Prostate gland (tissue), 2 donors: ENCODE data around the gene IL12RB1.

Experiments
- POLR2AphosphoS5 ChIP-seq: sonication (generic); formaldehyde crosslinking; IDR thresholded peaks from one replicate; pipeline ENCODE4 v1.6.1; 2017; ENCODE audit warnings: antibody characterized with exemption
- TF ChIP-seq, protein P1 (sequence below), 4 experiments: fragments of 200-600 bp in 2 of 4; fragments of 450-650 bp in 2 of 4; sonication (generic) in 2 of 4; IDR thresholded peaks; 1 replicate in 3 of 4; 2 replicates in 1 of 4; pipeline ENCODE4 v1.5.1; 2016 to 2019; ENCODE audit warnings: antibody characterized with exemption in 4 of 4, mild to moderate bottlenecking in 2 of 4, moderate library complexity in 2 of 4

DNA sequence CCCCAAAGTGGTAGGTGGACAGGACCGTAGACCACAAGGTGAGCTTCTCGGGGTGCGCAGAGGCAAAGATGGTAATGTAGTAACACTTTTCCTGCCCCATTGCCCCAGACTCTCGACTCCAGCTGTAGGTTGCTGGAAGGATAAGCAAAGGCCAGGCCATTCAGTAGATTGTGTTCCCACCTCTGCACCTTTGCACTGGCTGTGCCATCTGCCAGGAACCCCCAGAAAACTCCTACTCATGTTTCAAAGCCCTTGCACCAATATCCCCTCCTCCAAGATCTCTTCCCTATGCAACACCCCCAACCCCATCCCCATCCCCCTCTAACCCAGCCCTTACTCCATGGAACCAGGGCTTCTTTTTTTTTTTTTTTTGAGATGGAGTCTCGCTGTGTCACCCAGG is 18.3 kb downstream of the IL12RB1 start:
- TF ChIP-seq, protein P1, sequence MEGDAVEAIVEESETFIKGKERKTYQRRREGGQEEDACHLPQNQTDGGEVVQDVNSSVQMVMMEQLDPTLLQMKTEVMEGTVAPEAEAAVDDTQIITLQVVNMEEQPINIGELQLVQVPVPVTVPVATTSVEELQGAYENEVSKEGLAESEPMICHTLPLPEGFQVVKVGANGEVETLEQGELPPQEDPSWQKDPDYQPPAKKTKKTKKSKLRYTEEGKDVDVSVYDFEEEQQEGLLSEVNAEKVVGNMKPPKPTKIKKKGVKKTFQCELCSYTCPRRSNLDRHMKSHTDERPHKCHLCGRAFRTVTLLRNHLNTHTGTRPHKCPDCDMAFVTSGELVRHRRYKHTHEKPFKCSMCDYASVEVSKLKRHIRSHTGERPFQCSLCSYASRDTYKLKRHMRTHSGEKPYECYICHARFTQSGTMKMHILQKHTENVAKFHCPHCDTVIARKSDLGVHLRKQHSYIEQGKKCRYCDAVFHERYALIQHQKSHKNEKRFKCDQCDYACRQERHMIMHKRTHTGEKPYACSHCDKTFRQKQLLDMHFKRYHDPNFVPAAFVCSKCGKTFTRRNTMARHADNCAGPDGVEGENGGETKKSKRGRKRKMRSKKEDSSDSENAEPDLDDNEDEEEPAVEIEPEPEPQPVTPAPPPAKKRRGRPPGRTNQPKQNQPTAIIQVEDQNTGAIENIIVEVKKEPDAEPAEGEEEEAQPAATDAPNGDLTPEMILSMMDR (IDR thresholded peaks at IDR 0.05), result no peak
- TF ChIP-seq POLR2AphosphoS5, result no peak
